Activated naive CD8-positive, alpha-beta T cell treated with anti-CD3 and anti-CD28 coated beads, Interleukin-2, amount 10 ng/mL, durations not matched to agents 7 days and 5 days (primary cell): Measurements from ENCODE around the gene ATG14. TPM values are rescaled to one million over a fixed set of nuclear protein-coding genes. Genes with fewer than 3 reads are reported as not detected.

Source experiments
- ATAC-seq: fragments of 150-1000 bp; cut with Tn5 transposase; one replicate; pipeline ENCODE4 v1.10.0; 2021; ENCODE audit warnings: low read depth, moderate library complexity
- POLR2A ChIA-PET: fragments of 350-600 bp; sonication (Branson Sonifier 250); formaldehyde crosslinking; loops from one replicate; lab custom pipeline; 2021; ENCODE audit warnings: antibody characterized with exemption; lab: Charles Lee
- DNase-seq: peaks from one replicate; pipeline ENCODE4 v3.0.0; 2021
- H3K27ac Mint-ChIP-seq: one replicate; pipeline ENCODE4 v1.8.0; 2022; ENCODE audit warnings: mild to moderate bottlenecking, mixed read lengths
- H3K27me3 Mint-ChIP-seq: one replicate; pipeline ENCODE4 v1.8.0; 2022; ENCODE audit warnings: mild to moderate bottlenecking, moderate library complexity, mixed read lengths
- H3K36me3 Mint-ChIP-seq: one replicate; pipeline ENCODE4 v1.8.0; 2021; ENCODE audit warnings: mild to moderate bottlenecking, mixed read lengths
- H3K4me1 Mint-ChIP-seq: one replicate; pipeline ENCODE4 v1.8.0; 2021; ENCODE audit warnings: mixed read lengths
- H3K4me3 Mint-ChIP-seq: one replicate; pipeline ENCODE4 v1.8.0; 2022; ENCODE audit warnings: mild to moderate bottlenecking, moderate library complexity, mixed read lengths
- H3K9me3 Mint-ChIP-seq: one replicate; pipeline ENCODE4 v1.8.0; 2021; ENCODE audit warnings: mixed read lengths
- total RNA-seq, 2 experiments: library from RNA; stranded (reverse); gene quantifications; one replicate each; pipeline ENCODE4 v1.2.3, GENCODE V29; 2021

ATG14 gene
- total RNA-seq, 2 experiments from 2014 or later: 7.8 to 8.1 TPM

DNA sequence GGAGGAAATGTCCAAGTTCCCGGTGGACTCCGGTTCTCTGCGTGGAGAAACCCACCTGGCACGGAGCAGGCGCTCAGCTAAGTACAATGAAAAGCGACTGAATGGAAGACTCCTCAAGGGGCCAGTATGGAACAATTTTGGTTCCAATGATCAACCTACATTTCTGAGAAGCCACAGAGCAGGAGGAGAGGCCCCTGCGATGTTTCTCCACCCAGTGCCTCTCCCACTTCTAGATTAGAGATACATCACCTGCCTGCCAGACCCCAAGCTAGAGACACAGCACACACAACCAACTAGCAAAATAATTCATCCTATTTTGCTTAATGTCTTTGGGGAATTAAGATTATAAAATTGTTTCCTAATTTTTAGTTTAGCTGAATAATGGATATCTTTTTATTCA, 38.8 kb downstream of the ATG14 start:
- peaks cover 12% of the 10 kb centered on the region for H3K4me1 Mint-ChIP-seq
- peaks cover 25% of the 10 kb centered on the region for H3K36me3 Mint-ChIP-seq
- ATAC-seq: no peak
- no peaks in the 10 kb centered on the region for H3K9me3 Mint-ChIP-seq
- no peak overlapping the region for H3K4me3 Mint-ChIP-seq
- no peak for DNase-seq
- no peaks in the 10 kb centered on the region for H3K27me3 Mint-ChIP-seq
- POLR2A ChIA-PET: interaction anchor here (1.1 kb wide), 1 partner anchor 38 kb away, joined by 3 read pairs; no protein-coding TSS in a partner anchor
- H3K27ac Mint-ChIP-seq: peak overlapping the region; percentile 23

DNA sequence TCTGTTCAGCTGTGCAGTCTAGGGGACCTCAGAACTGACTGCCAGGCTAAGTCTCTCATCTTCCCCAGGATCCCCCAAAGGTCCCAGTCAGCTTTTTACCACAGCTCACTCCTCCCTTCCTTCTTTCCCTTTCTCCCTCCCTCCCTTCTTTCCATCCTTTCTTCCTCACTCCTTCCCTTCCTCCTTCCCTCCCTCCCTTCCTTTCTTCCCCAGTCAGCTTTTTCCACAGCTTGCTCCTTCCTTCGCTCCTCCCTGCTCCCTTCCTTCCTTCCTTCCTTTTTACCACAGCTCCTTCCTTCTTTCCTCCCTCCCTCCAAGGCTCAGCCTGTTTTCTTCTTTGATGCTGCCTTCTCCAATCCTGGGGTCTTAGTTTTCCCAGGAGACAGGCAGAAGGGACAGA, 39.2 kb downstream of the ATG14 start:
- DNase-seq (no peak), ATAC-seq (no peak)
- no peaks in the 10 kb centered on the region for H3K27me3 Mint-ChIP-seq
- peaks cover 12% of the 10 kb centered on the region for H3K4me1 Mint-ChIP-seq
- POLR2A ChIA-PET: interaction anchor here (1.1 kb wide), 1 partner anchor 39 kb away, joined by 3 read pairs; no protein-coding TSS in a partner anchor
- H3K9me3 Mint-ChIP-seq: no peaks in the 10 kb centered on the region
- peaks cover 28% of the 10 kb centered on the region for H3K36me3 Mint-ChIP-seq
- no peak overlapping the region for H3K4me3 Mint-ChIP-seq
- peak overlapping the region; percentile 23 for H3K27ac Mint-ChIP-seq

DNA sequence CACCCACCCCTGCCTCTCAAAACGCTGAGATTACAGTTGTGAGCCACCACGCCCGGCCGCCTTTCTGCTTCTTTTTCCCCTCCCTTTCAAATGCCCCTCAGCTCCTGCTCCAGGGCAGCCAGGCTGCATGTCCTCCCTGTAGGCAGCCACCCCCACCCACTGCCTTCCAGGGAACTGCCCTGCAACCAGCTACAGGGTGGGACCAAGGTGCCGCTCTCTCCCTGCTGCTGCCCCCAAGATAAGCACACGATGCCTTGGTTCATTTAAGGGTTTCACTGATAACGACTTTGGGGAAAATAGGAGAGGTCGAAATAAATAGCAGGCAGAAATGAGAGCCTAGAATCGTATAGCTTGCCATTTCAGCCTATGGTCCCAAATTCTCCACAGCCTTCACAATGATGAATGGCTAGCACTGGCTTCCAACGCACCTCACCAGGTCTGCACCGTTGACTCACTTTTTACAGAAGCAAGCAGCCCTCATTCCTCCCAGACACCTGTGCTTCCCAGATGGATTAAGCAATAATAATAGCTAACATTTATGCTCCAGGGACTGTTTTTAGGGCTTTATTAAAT, 40.7 kb downstream of the ATG14 start:
- POLR2A ChIA-PET: no interaction called here
- no peak overlapping the region for H3K27ac Mint-ChIP-seq
- no peak for DNase-seq
- H3K4me1 Mint-ChIP-seq: peaks cover 12% of the 10 kb centered on the region
- H3K27me3 Mint-ChIP-seq: no peaks in the 10 kb centered on the region
- no peak overlapping the region for H3K4me3 Mint-ChIP-seq
- no peak for ATAC-seq
- H3K36me3 Mint-ChIP-seq: peaks cover 18% of the 10 kb centered on the region
- H3K9me3 Mint-ChIP-seq: no peaks in the 10 kb centered on the region

DNA sequence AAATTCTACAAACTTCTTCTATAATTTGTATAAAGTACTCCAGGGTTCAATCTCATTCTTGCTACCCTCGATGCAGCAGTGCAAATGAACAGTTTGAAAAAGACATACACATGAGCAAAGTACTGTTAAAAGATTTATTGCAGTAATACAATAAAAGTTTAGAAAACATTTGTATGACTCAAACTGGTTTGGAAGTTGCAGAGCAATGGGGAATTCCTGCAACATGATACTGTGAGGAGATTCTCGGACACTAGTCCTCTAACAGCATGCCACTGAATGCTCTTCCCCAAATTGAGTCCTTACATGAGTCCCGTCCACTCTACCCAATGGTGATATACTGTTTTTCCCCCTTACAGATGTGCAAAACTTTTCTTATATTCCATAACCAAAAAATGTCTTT, 45.4 kb downstream of the ATG14 start:
- POLR2A ChIA-PET: no interaction called here
- Mint-ChIP-seq H3K9me3 (no peaks in the 10 kb centered on the region), H3K36me3 (peaks cover 12% of the 10 kb centered on the region), H3K4me1 (no peaks in the 10 kb centered on the region), H3K27me3 (no peaks in the 10 kb centered on the region), H3K4me3 (no peak overlapping the region), H3K27ac (no peak overlapping the region)
- DNase-seq (no peak), ATAC-seq (no peak)

DNA sequence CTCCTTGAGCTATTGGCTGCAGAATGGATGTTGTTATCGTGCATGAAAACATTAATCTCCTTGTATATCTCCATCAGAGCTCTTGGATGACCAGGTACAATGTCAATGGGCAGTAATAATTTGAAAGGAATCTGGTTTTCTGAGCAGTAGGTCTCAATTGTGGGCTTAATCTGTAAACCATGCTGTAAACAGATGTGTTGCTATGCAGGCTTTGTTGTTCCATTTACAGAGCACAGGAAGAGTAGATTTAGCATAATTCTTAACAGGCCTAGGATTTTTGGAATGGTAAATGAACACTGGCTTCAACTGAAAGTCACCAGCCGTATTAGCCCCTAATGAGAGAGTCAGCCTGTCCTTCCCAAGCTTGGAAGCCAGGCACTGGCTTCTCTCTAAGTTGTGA, 50.4 kb downstream of the ATG14 start:
- ATAC-seq: no peak
- Mint-ChIP-seq H3K4me3 (no peak overlapping the region), H3K27me3 (no peaks in the 10 kb centered on the region), H3K4me1 (peaks cover 4% of the 10 kb centered on the region), H3K9me3 (no peaks in the 10 kb centered on the region), H3K36me3 (peaks cover 15% of the 10 kb centered on the region), H3K27ac (no peak overlapping the region)
- POLR2A ChIA-PET: no interaction called here
- no peak for DNase-seq

DNA sequence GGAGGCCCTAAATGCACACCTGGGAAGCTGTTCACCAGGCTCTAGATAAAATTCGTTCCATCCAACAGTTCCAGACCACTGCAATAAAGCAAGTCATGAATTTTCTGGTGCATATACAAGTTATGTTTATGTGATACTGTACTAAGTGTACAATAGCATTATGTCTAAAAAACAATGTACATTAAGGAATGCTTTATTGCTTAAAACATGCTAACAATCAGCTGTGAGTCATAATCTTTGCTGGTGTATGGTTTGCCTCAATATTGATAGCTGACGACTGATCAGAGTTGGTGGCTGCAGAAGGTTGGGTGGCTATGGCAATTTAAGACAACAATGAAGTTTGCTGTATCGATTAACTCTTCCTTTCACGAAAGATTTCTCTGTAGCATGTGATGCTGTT, 52.3 kb downstream of the ATG14 start:
- Mint-ChIP-seq H3K27ac (no peak overlapping the region), H3K9me3 (no peaks in the 10 kb centered on the region), H3K27me3 (no peaks in the 10 kb centered on the region), H3K4me3 (no peak overlapping the region), H3K4me1 (peaks cover 6% of the 10 kb centered on the region), H3K36me3 (peaks cover 11% of the 10 kb centered on the region)
- DNase-seq (no peak), ATAC-seq (no peak)
- POLR2A ChIA-PET: no interaction called here

DNA sequence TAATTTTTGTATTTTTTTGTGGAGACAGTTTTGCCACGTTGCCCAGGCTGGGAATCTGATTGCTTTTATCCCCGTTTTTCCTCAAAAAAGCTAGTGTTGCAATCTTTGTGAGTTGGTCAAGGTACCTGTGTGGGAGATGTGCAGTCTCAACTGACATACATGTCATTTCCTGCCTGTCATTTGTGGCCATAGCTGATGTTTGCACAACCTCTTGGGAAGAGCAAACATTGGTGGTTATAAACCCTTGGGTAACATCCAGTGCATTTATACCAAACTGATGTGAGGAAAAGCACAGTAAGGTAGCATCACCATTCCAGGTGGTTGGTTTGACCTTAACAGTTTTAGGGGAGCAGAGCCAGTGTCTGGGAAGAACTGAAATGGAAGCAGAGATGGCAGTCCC, 54.7 kb downstream of the ATG14 start:
- Mint-ChIP-seq H3K9me3 (no peaks in the 10 kb centered on the region), H3K36me3 (peaks cover 8% of the 10 kb centered on the region), H3K4me1 (peaks cover 6% of the 10 kb centered on the region), H3K27me3 (no peaks in the 10 kb centered on the region), H3K27ac (no peak overlapping the region), H3K4me3 (no peak overlapping the region)
- POLR2A ChIA-PET: interaction anchor here (1.6 kb wide), 1 partner anchor 85 kb away, joined by 4 read pairs; the partner anchor contains the start of gene FBXO34
- ATAC-seq (no peak), DNase-seq (no peak)

DNA sequence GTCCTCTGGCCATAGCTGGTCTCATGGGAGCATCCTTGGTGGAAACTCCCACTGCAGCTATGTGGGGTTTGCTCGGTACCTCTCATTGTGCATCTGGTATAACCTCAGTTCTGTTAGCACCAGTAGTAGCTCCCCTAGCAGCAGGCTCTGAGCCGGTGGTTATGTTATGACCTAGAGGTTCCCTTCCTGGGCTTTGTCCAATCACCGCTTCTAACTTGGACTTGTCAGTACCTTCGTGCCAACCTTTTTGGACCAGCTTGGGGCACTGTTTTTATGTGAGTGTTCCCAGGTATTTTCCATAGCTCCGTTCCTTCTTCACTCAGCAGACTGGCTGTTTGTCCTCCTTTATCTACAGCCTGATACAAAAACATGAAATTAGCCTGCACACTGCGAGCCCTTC, 55.7 kb downstream of the ATG14 start:
- ATAC-seq: no peak
- H3K36me3 Mint-ChIP-seq: peaks cover 6% of the 10 kb centered on the region
- no peak overlapping the region for H3K4me3 Mint-ChIP-seq
- H3K27me3 Mint-ChIP-seq: no peaks in the 10 kb centered on the region
- peaks cover 6% of the 10 kb centered on the region for H3K4me1 Mint-ChIP-seq
- H3K9me3 Mint-ChIP-seq: no peaks in the 10 kb centered on the region
- POLR2A ChIA-PET: interaction anchor here (1.4 to 1.6 kb wide), 2 partner anchors 84 to 305 kb away, joined by 3 to 4 read pairs; partner anchors contain the start of genes FBXO34 and MAPK1IP1L
- no peak overlapping the region for H3K27ac Mint-ChIP-seq
- DNase-seq: no peak

DNA sequence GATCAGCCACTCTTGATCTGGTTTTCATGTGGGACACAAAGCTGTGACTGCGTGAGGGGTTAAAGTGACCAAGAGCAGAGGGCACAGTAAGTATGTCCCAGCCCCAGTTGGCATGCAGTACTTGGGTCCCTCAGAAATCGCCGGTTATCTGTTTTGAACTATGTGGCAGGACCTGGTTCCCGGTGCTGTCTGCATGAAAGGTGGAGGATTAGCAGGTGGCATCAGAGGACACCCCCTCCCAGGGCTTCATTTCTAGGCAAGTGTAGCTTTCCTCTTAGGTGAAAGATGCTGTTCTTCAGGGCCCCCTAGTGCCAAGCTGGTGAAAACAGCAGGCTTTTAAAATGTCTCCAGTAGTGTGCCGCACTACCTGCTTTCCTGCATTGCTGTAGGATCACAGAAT, 57.1 kb downstream of the ATG14 start:
- peaks cover 7% of the 10 kb centered on the region for H3K4me1 Mint-ChIP-seq
- H3K27me3 Mint-ChIP-seq: no peaks in the 10 kb centered on the region
- no peaks in the 10 kb centered on the region for H3K9me3 Mint-ChIP-seq
- no peak overlapping the region for H3K4me3 Mint-ChIP-seq
- ATAC-seq (peak; percentile 87), DNase-seq (peak; percentile 40)
- H3K36me3 Mint-ChIP-seq: peaks cover 4% of the 10 kb centered on the region
- H3K27ac Mint-ChIP-seq: no peak overlapping the region
- POLR2A ChIA-PET: interaction anchor here (0.8 to 1.4 kb wide), 4 partner anchors 17 to 84 kb away, joined by 3 to 6 read pairs (median 4); partner anchors contain the start of gene FBXO34

DNA sequence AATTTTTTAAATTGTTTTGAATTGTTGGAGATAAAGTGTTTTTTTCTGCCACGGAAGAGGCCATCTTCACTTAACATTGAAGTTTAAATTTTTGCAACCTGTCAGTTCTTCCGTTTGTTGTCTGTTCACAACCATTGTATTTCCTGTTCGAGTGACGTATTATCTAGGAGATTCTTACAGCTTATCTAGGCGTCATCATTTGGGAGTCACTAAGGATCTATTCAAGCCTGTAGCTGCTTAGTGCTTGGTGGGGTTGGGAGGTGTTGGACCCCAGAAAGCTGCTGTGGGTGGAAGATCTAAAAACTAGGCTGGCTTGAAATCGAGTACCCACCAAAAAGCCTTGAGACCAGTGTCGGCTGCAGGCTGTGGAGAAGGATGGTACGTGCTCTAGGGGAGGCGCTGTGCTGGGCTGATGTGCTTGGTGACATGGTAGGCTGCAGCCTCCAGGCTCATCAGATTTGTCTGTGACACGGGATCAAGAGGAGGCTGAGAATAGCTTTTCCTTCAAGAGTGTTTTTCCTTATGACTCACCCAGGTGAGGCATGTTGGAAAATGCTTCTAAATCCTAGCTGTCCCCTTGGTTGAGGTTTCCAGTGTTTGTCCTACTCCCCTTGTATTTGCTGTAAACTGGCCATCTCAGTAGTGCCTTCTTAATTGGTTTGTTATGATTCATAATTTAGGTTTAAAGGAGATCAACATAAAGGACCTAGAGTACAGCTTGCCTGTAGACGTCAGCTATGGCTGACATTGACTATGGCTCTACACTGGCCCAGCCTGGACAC, 57.8 kb downstream of the ATG14 start:
- DNase-seq (no peak), ATAC-seq (no peak)
- Mint-ChIP-seq H3K27ac (no peak overlapping the region), H3K36me3 (peaks cover 4% of the 10 kb centered on the region), H3K4me1 (peaks cover 7% of the 10 kb centered on the region), H3K27me3 (no peaks in the 10 kb centered on the region), H3K9me3 (no peaks in the 10 kb centered on the region), H3K4me3 (no peak overlapping the region)
- POLR2A ChIA-PET: interaction anchor here (0.9 to 1.4 kb wide), 3 partner anchors 16 to 83 kb away, joined by 3 to 6 read pairs (median 4); partner anchors contain the start of gene FBXO34

DNA sequence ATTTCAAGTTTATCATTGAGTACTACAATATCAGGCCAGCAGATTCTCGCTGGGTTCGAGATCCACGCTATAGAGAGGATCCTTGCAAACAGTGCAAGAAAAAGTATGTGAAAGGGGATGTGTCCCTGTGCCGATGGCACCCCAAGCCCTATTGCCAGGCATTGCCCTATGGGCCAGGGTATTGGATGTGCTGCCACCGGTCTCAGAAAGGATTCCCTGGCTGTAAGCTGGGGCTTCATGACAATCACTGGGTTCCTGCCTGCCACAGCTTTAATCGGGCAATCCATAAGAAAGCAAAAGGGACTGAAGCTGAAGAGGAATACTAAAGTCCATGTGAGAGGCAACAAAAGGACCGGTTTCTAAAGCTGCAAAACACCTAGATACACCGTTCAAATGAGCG, 59.4 kb downstream of the ATG14 start:
- H3K4me3 Mint-ChIP-seq: no peak overlapping the region
- H3K4me1 Mint-ChIP-seq: peaks cover 11% of the 10 kb centered on the region
- no peak for DNase-seq
- ATAC-seq: no peak
- POLR2A ChIA-PET: no interaction called here
- H3K9me3 Mint-ChIP-seq: no peaks in the 10 kb centered on the region
- H3K36me3 Mint-ChIP-seq: peaks cover 4% of the 10 kb centered on the region
- H3K27ac Mint-ChIP-seq: no peak overlapping the region
- no peaks in the 10 kb centered on the region for H3K27me3 Mint-ChIP-seq

DNA sequence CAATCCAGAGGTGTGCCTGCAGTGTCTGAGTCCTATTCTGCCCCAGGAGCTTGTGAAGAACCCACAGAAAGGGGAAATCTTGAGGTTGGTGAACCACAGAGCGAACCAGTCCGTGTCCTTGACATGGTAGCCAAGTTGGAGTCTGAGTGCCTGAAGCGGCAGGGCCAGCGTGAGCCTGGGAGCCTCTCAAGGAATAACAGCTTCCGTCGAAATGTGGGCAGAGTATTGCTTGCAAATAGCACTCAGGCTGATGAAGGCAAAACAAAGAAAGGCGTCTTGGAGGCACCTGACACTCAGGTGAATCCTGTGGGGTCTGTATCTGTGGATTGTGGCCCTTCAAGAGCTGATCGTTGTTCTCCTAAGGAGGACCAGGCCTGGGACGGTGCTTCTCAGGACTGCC, 60.5 kb downstream of the ATG14 start:
- POLR2A ChIA-PET: no interaction called here
- H3K27me3 Mint-ChIP-seq: no peaks in the 10 kb centered on the region
- H3K4me3 Mint-ChIP-seq: no peak overlapping the region
- ATAC-seq (no peak), DNase-seq (no peak)
- no peak overlapping the region for H3K27ac Mint-ChIP-seq
- H3K9me3 Mint-ChIP-seq: no peaks in the 10 kb centered on the region
- H3K4me1 Mint-ChIP-seq: peaks cover 7% of the 10 kb centered on the region
- peaks cover 7% of the 10 kb centered on the region for H3K36me3 Mint-ChIP-seq

DNA sequence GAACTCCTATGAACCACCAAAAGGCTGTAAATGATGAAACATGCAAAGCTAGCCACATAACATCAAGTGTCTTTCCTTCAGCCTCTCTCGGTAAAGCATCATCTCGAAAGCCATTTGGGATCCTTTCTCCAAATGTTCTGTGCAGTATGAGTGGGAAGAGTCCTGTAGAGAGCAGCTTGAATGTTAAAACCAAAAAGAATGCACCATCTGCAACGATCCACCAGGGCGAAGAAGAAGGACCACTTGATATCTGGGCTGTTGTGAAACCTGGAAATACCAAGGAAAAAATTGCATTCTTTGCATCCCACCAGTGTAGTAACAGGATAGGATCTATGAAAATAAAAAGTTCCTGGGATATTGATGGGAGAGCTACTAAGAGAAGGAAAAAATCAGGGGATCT, 61.2 kb downstream of the ATG14 start:
- no peak overlapping the region for H3K4me3 Mint-ChIP-seq
- ATAC-seq (no peak), DNase-seq (no peak)
- peaks cover 8% of the 10 kb centered on the region for H3K4me1 Mint-ChIP-seq
- H3K27me3 Mint-ChIP-seq: no peaks in the 10 kb centered on the region
- POLR2A ChIA-PET: no interaction called here
- no peak overlapping the region for H3K27ac Mint-ChIP-seq
- H3K36me3 Mint-ChIP-seq: peaks cover 7% of the 10 kb centered on the region
- H3K9me3 Mint-ChIP-seq: no peaks in the 10 kb centered on the region

DNA sequence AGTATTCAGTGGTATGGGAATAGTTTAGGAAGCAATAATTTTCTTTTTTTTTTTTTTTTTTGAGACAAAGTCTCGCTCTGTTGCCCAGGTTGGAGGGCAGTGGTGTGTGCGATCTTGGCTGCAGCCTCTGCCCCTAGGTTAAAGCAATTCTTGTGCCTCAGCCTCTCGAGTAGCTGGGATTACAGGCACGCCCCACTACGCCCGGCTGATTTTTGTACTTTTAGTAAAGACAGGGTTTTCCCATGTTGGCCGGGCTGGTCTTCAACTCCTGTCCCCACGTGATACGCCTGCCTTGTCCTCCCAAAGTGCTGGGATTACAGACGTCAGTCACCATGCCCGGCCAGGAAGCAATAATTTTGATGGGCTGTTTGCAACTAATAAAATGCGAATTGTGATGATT, 62.1 kb downstream of the ATG14 start:
- no peaks in the 10 kb centered on the region for H3K9me3 Mint-ChIP-seq
- POLR2A ChIA-PET: no interaction called here

More for the DNA sequence above, 62.1 kb downstream of the ATG14 start:
- ATAC-seq (no peak), DNase-seq (no peak)
- H3K27me3 Mint-ChIP-seq: no peaks in the 10 kb centered on the region
- peaks cover 13% of the 10 kb centered on the region for H3K4me1 Mint-ChIP-seq
- H3K4me3 Mint-ChIP-seq: no peak overlapping the region
- no peak overlapping the region for H3K27ac Mint-ChIP-seq
- peaks cover 11% of the 10 kb centered on the region for H3K36me3 Mint-ChIP-seq
